Measurements from ENCODE around the gene GABRB1. TPM values are rescaled to one million over a fixed set of nuclear protein-coding genes. Genes with fewer than 3 reads are reported as not detected.

The GABRB1 gene
- total and polyA plus RNA-seq, 2 donors (not counting 3 experiments of a cell fraction or from before 2014, with no cell fraction given), result not detected

DNA sequence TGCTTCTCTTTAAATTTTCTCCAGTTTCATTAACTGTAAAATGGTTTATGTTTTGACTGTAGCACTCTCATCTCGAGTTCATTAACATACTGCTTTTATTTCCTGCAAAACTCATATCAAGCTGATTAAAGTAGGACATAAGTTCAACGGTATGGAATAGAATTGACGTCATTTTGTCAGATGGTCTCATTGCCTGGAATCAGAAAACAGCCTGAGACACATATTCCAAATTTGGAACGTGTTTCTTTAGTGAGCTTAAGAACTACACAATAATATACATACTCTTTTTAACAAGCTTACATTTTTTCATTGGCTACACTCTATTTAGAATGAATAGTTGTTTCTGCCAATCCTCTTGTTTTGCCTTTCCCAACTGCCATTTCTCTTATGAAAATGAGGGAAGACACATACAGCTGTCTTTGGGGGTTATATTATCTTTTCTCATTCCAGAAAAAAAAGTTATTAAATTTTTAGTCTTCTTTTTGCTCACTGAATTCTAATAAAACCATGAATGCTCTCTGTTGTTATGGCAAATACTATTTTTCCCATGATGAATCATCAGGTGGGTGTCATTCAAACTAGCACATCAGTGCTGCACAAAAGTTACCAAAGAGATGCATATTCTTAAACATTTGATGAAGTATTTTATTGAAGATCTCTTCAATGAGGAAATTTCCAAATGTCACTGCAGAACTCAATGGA lies 162.8 kb downstream of the GABRB1 start:
- Histone ChIP-seq H3K4me2 (ENCODE audit: insufficient read depth, low read length) (no peak overlapping the region), H2AFZ (ENCODE audit: low read depth, low read length) (no peak overlapping the region), H3K79me2 (ENCODE audit: control insufficient read depth, insufficient read depth, low read length) (no peaks in the 10 kb centered on the region), H3K9me3 (replicated peaks; ENCODE audit: control insufficient read depth, insufficient read depth, low read length) (no peaks in the 10 kb centered on the region), H4K20me1 (replicated peaks; ENCODE audit: control insufficient read depth, extremely low read depth, insufficient read depth, low read length) (no peaks in the 10 kb centered on the region), H3K9ac (replicated peaks; ENCODE audit: extremely low read depth, insufficient read depth, low read length) (no peak overlapping the region), H3K27me3 (ENCODE audit: control insufficient read depth in 2 of 2, insufficient read depth in 2 of 2, low read length in 2 of 2) (no peaks in the 10 kb centered on the region), H3K36me3 (ENCODE audit: control insufficient read depth in 2 of 2, extremely low read depth in 1 of 2, insufficient read depth in 2 of 2, low read length in 2 of 2) (no peaks in the 10 kb centered on the region), H3K4me3 (replicated peaks in 1 of 3; ENCODE audit: insufficient read depth in 1 of 3, low read depth in 1 of 3, low read length in 3 of 3) (no peak overlapping the region), H3K9me1 (replicated peaks; ENCODE audit: control insufficient read depth, extremely low read depth, insufficient read depth, low read length) (no peaks in the 10 kb centered on the region), H3K27ac (ENCODE audit: insufficient read depth, low read depth, low read length) (no peak overlapping the region), H3K4me1 (ENCODE audit: control insufficient read depth, extremely low read depth, insufficient read depth, low read length) (no peaks in the 10 kb centered on the region)
- DNase-seq (ENCODE audit: low read depth, low spot score) (no peak), FAIRE-seq (no peak)
- TF ChIP-seq, protein P1, sequence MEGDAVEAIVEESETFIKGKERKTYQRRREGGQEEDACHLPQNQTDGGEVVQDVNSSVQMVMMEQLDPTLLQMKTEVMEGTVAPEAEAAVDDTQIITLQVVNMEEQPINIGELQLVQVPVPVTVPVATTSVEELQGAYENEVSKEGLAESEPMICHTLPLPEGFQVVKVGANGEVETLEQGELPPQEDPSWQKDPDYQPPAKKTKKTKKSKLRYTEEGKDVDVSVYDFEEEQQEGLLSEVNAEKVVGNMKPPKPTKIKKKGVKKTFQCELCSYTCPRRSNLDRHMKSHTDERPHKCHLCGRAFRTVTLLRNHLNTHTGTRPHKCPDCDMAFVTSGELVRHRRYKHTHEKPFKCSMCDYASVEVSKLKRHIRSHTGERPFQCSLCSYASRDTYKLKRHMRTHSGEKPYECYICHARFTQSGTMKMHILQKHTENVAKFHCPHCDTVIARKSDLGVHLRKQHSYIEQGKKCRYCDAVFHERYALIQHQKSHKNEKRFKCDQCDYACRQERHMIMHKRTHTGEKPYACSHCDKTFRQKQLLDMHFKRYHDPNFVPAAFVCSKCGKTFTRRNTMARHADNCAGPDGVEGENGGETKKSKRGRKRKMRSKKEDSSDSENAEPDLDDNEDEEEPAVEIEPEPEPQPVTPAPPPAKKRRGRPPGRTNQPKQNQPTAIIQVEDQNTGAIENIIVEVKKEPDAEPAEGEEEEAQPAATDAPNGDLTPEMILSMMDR (IDR thresholded peaks at IDR 0.05; ENCODE audit: extremely low read depth in 1 of 2, insufficient read depth in 1 of 2, low read depth in 1 of 2, low read length in 2 of 2), result no peak
- no peak for TF ChIP-seq MYC (IDR thresholded peaks at IDR 0.05; ENCODE audit: low read depth, low read length)
- no peak for TF ChIP-seq FOS (IDR thresholded peaks at IDR 0.05; ENCODE audit: borderline replicate concordance, insufficient read depth, low read length)
- no peak for TF ChIP-seq MAX (IDR thresholded peaks at IDR 0.05; ENCODE audit: insufficient read depth, insufficient read length)
- TF ChIP-seq EZH2 (IDR thresholded peaks at IDR 0.05; ENCODE audit: borderline replicate concordance, low read depth, low read length, severe bottlenecking), result no peak
- TF ChIP-seq POLR2A (IDR thresholded peaks at IDR 0.05; ENCODE audit: low read depth, low read length), result no peak
- TF ChIP-seq GATA2 (IDR thresholded peaks at IDR 0.05; ENCODE audit: insufficient read depth, insufficient read length, low read depth, low read length), result no peak
- no peak for TF ChIP-seq POLR2AphosphoS5 (IDR thresholded peaks at IDR 0.05; ENCODE audit: insufficient read depth, low read depth, low read length)
- no peak for TF ChIP-seq JUN (IDR thresholded peaks at IDR 0.05; ENCODE audit: borderline replicate concordance, insufficient read depth, insufficient read length, low read depth)
- BruUV-seq (replicated peaks), result no TSS peak
- dilution Hi-C loops (cut with MboI; ENCODE audit: extremely low pct_ligation_motif_present, low sequenced_read_pairs) (no loop called here), intact Hi-C loops (cut with micrococcal nuclease) (no loop called here)
- ChIA-PET POLR2A (no interaction called here), CTCF (interaction anchor here (1.0 kb wide), 1 partner anchor 162 kb away, joined by 3 read pairs; no protein-coding TSS in a partner anchor)

Measured in endothelial cell of umbilical vein (primary cell).